HCT116 (cell line): ENCODE measurements around the gene SCN3A. TPM values are rescaled to one million over a fixed set of nuclear protein-coding genes. Genes with fewer than 3 reads are reported as not detected.

ENCODE experiments used
- ATAC-seq: fragments of 200-7000 bp; cut with Tn5 transposase; 2 replicates; pipeline ENCODE4 v1.9.1; 2020; ENCODE audit warnings: mild to moderate bottlenecking, moderate library complexity
- Bru-seq: library from RNA; stranded (reverse); fragments of 400-500 nt; gene quantifications from one replicate; lab custom pipeline; 2021; lab: Mats Ljungman, UMichigan
- BruChase-seq, 2 experiments: library from RNA; stranded (reverse); fragments of 400-500 nt; gene quantifications; one replicate each; lab custom pipeline; 2021; lab: Mats Ljungman, UMichigan
- BruUV-seq: library from RNA; stranded (reverse); fragments of 400-500 nt; replicated peaks from 2 replicates; lab custom pipeline; 2021; lab: Mats Ljungman, UMichigan
- CTCF ChIA-PET: fragments of 300-600 bp; sonication (Branson Sonifier 250); formaldehyde crosslinking; loops from one replicate; lab custom pipeline; 2021; ENCODE audit warnings: antibody characterized with exemption; lab: Charles Lee
- POLR2A ChIA-PET: fragments of 300-600, 350-600 bp; sonication (Branson Sonifier 250); formaldehyde crosslinking; loops from one replicate; lab custom pipeline; 2021; ENCODE audit warnings: antibody characterized with exemption; lab: Charles Lee
- RAD21 ChIA-PET, 2 experiments: fragments of 300-600 bp; sonication (Branson Sonifier 250); formaldehyde crosslinking; loops; one replicate each; lab custom pipeline; 2023; ENCODE audit warnings: low total read pairs in 2 of 2; ENCODE audit not compliant: uncharacterized antibody in 2 of 2, unreplicated experiment in 2 of 2, low non-redundant PET in 1 of 2; lab: Charles Lee
- DNase-seq: peaks from one replicate; pipeline ENCODE4 v3.0.0-alpha.2; 2010; ENCODE audit warnings: low read depth, low spot score
- H2AFZ ChIP-seq: fragments of 200-600 bp; shearing (Covaris generic), sonication (generic); 2 replicates; pipeline ENCODE4 v1.6.1; 2017; ENCODE audit warnings: low read depth, mixed run types, mixed read lengths, antibody characterized with exemption, low read length; ENCODE audit not compliant: poor library complexity, severe bottlenecking
- H3K27ac ChIP-seq: 2 replicates; pipeline ENCODE4 v1.5.1; 2012; ENCODE audit warnings: low read depth, low read length
- H3K27me3 ChIP-seq: fragments of 200-600 bp; sonication (generic); 2 replicates; pipeline ENCODE4 v1.6.1; 2016; ENCODE audit warnings: mixed run types, low read length, mixed read lengths; ENCODE audit not compliant: insufficient read depth
- H3K36me3 ChIP-seq, 2 experiments: fragments of 200-500 bp in 1 of 2; fragments of 200-600 bp in 1 of 2; sonication (Bioruptor generic) in 1 of 2; sonication (generic) in 1 of 2; 2 replicates each; pipeline versions ENCODE4 v1.5.1 to v1.6.1; 2014 to 2016; ENCODE audit warnings: low read length in 2 of 2, inconsistent platforms in 1 of 2, mixed read lengths in 1 of 2, mixed run types in 1 of 2; ENCODE audit not compliant: insufficient read depth in 2 of 2, control insufficient read depth in 1 of 2
- H3K4me1 ChIP-seq, 2 experiments: fragments of 200-600 bp in 1 of 2; sonication (generic) in 1 of 2; 2 replicates each; pipeline versions ENCODE4 v1.5.1 to v1.6.1; 2012 to 2017; ENCODE audit warnings: low read length in 2 of 2, inconsistent platforms in 1 of 2, mild to moderate bottlenecking in 1 of 2, mixed read lengths in 1 of 2, mixed run types in 1 of 2, moderate library complexity in 1 of 2; ENCODE audit not compliant: insufficient read depth in 2 of 2, control insufficient read depth in 1 of 2
- H3K4me2 ChIP-seq: fragments of 200-600 bp; sonication (generic); 2 replicates; pipeline ENCODE4 v1.6.1; 2017; ENCODE audit warnings: mixed run types, low read length, mixed read lengths
- H3K4me3 ChIP-seq, 2 experiments: fragments of 200-600 bp in 1 of 2; sonication (generic) in 1 of 2; replicated peaks in 1 of 2; 2 replicates each; pipeline ENCODE4 v1.5.1; 2011 to 2016; ENCODE audit warnings: low read length in 2 of 2, control low read depth in 1 of 2, low read depth in 1 of 2, mild to moderate bottlenecking in 1 of 2, mixed read lengths in 1 of 2, mixed run types in 1 of 2
- H3K79me2 ChIP-seq: fragments of 200-600 bp; sonication (generic); 2 replicates; pipeline ENCODE4 v1.6.1; 2017; ENCODE audit warnings: mild to moderate bottlenecking, mixed run types, low read length, moderate library complexity, mixed read lengths; ENCODE audit not compliant: insufficient read depth
- H3K9ac ChIP-seq: fragments of 200-600 bp; sonication (generic); 2 replicates; pipeline ENCODE4 v1.6.1; 2016; ENCODE audit warnings: low read length, mixed read lengths
- H3K9me2 ChIP-seq: fragments of 200-600 bp; sonication (generic), shearing (Covaris generic); 2 replicates; pipeline ENCODE4 v1.6.1; 2017; ENCODE audit warnings: mixed run types, mild to moderate bottlenecking, moderate library complexity; ENCODE audit not compliant: insufficient read depth
- H3K9me3 ChIP-seq, 2 experiments: fragments of 200-500 bp in 1 of 2; fragments of 200-600 bp in 1 of 2; sonication (Bioruptor generic) in 1 of 2; sonication (generic) in 1 of 2; 2 replicates each; pipeline ENCODE4 v1.6.1; 2014 to 2017; ENCODE audit warnings: low read length in 2 of 2, mixed read lengths in 2 of 2, inconsistent platforms in 1 of 2, low read depth in 1 of 2, mild to moderate bottlenecking in 1 of 2, mixed run types in 1 of 2, moderate library complexity in 1 of 2; ENCODE audit not compliant: control insufficient read depth in 1 of 2, insufficient read depth in 1 of 2
- H4K20me1 ChIP-seq: fragments of 200-600 bp; sonication (generic), shearing (Covaris generic); 2 replicates; pipeline ENCODE4 v1.6.1; 2017; ENCODE audit warnings: mixed run types, mild to moderate bottlenecking, moderate library complexity; ENCODE audit not compliant: insufficient read depth
- CEBPB ChIP-seq: IDR thresholded peaks from 2 replicates; pipeline ENCODE4 v1.6.1; 2012; ENCODE audit warnings: low read depth
- ELF1 ChIP-seq: IDR thresholded peaks from 2 replicates; pipeline ENCODE4 v1.6.1; 2012; ENCODE audit warnings: low read depth, borderline replicate concordance
- EZH2 ChIP-seq: fragments of 200-600 bp; sonication (generic); IDR thresholded peaks from 2 replicates; pipeline ENCODE4 v1.6.1; 2017; ENCODE audit warnings: antibody characterized with exemption, mixed run types
- FOSL1 ChIP-seq: IDR thresholded peaks from 2 replicates; pipeline ENCODE4 v1.6.1; 2012; ENCODE audit warnings: low read depth
- POLR2A ChIP-seq: IDR thresholded peaks from 2 replicates; pipeline ENCODE4 v1.7.0; 2011; ENCODE audit warnings: borderline replicate concordance; ENCODE audit not compliant: insufficient read depth, insufficient read length; ENCODE audit errors: extremely low read depth
- POLR2AphosphoS5 ChIP-seq: IDR thresholded peaks from 2 replicates; pipeline ENCODE4 v1.6.1; 2011; ENCODE audit warnings: mild to moderate bottlenecking, low read depth, low read length, moderate library complexity
- RAD21 ChIP-seq: IDR thresholded peaks from 2 replicates; pipeline ENCODE4 v1.6.1; 2012; ENCODE audit warnings: low read depth, mild to moderate bottlenecking
- ZNF274 ChIP-seq: fragments of 200-500 bp; sonication (Bioruptor generic); IDR thresholded peaks from 2 replicates; pipeline ENCODE4 v1.6.1; 2014; ENCODE audit warnings: mild to moderate bottlenecking, low read depth, low read length, inconsistent platforms
- intact Hi-C: fragments of 100-400 bp; cut with micrococcal nuclease; formaldehyde crosslinking; loops from 2 replicates; pipeline ENCODE4 v1.10.0; 2022
- long read RNA-seq: library from polyadenylated mRNA; unstranded; transcript quantifications from one replicate; pipeline ENCODE4 v2.0.0, GENCODE V29; 2021; ENCODE audit not compliant: unreplicated experiment
- polyA plus RNA-seq: library from polyadenylated mRNA; unstranded; fragments of >200 nt; gene quantifications from 2 replicates; pipeline ENCODE4 v1.2.1, GENCODE V29; 2012; ENCODE audit warnings: missing spikeins
- total RNA-seq: library from RNA; stranded (reverse); gene quantifications from one replicate; pipeline ENCODE4 v1.2.1, GENCODE V29; 2021; ENCODE audit not compliant: unreplicated experiment
- TF ChIP-seq, protein P1 (sequence below): IDR thresholded peaks from 2 replicates; pipeline ENCODE4 v1.6.1; 2012
- TF ChIP-seq, protein P2 (sequence below): IDR thresholded peaks from 2 replicates; pipeline ENCODE4 v1.6.1; 2012
- TF ChIP-seq, protein P3 (sequence below), 3 experiments: fragments of 200-600 bp in 1 of 3; sonication (generic) in 1 of 3; IDR thresholded peaks in 2 of 3; conservative IDR thresholded peaks in 1 of 3; 2 replicates each; pipeline ENCODE4 v1.5.1; 2012 to 2017; ENCODE audit warnings: low read depth in 2 of 3, low read length in 2 of 3, antibody characterized with exemption in 1 of 3, borderline replicate concordance in 1 of 3, control low read depth in 1 of 3, mild to moderate bottlenecking in 1 of 3, mixed read lengths in 1 of 3, mixed run types in 1 of 3, moderate library complexity in 1 of 3; ENCODE audit not compliant: insufficient read depth in 1 of 3

The SCN3A gene
- total RNA-seq (not detected), Bru-seq, nascent RNA (percentile 1 among the genes with signal in this experiment), BruChase-seq, experiment 1, labeled RNA remaining after a 6-hour chase (not detected), BruChase-seq, experiment 2, labeled RNA remaining after a 2-hour chase (not detected)
- 0.34 TPM in 1 of 2 replicates, not detected in the other for polyA plus RNA-seq
- long read RNA-seq: 0 reads

DNA sequence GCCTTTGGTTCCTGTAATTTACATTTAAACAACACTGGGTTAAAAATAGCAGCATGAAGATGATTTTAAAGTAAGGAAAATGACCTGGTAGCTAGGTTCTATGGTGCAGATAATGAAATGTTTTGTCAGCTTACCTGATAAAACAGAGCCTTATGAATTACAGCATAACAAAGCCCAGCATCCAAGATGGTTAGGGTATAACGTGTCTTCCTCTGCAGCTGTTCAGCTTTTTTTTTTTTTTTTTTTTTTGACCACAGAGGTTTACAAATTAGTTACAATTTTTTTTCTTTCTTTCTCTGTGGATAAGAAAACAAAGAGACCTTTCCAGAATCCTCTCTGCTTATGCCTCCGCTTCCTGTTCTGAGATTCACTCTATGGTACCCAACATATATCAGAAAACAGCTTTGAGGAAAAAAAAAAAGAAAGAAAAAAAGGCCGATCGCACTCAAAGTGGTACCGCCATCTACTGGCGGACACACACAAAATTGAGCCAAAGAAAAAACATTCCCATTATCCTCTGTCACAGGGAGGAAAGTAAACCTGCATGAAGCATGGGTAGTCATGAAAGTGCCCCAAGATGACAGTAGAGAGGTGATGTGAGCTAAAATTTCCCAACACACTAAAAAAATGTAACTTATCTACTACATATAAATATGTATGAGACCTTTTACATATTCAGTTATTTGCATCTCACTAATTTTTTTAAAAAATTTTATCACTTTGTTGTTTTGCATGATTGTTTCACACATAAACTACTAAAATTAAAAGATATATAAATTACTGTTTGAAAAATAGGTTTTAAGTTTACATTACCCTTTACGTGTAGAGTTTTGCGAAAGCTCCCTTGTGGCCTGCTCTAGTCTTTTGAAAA, at the start of gene SCN3A:
Gene SCN3A (minus strand): TSS at position 362 of the 871 bp plus-strand sequence. CDS start 27,656 bp downstream, outside the sequence.
- intact Hi-C loops: loop anchor here (2.0 to 5.0 kb wide), 3 partner anchors 187 to 467 kb away; no protein-coding TSS in a partner anchor
- Histone ChIP-seq H3K9me2 (no peaks in the 10 kb centered on the region), H3K36me3 (no peaks in the 10 kb centered on the region), H3K79me2 (no peaks in the 10 kb centered on the region), H3K9me3 (no peaks in the 10 kb centered on the region), H3K4me2 (no peak within 1 kb of the TSS), H3K4me3 (no peak within 1 kb of the TSS), H2AFZ (peak within 1 kb of the TSS; percentile 53), H3K27ac (no peak within 1 kb of the TSS), H3K27me3 (peaks cover 36% of the 10 kb centered on the region), H3K4me1 (no peaks in the 10 kb centered on the region), H4K20me1 (no peaks in the 10 kb centered on the region), H3K9ac (no peak within 1 kb of the TSS)
- POLR2A ChIA-PET: interaction anchor here (0.6 kb wide), 1 partner anchor 21 kb away, joined by 3 read pairs; no protein-coding TSS in a partner anchor
- peak; percentile 24 for DNase-seq
- TF ChIP-seq, protein P1, sequence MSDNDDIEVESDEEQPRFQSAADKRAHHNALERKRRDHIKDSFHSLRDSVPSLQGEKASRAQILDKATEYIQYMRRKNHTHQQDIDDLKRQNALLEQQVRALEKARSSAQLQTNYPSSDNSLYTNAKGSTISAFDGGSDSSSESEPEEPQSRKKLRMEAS: no peak
- TF ChIP-seq, protein P2, sequence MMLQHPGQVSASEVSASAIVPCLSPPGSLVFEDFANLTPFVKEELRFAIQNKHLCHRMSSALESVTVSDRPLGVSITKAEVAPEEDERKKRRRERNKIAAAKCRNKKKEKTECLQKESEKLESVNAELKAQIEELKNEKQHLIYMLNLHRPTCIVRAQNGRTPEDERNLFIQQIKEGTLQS: no peak
- no peak for TF ChIP-seq EZH2
- TF ChIP-seq CEBPB: no peak
- no peak for TF ChIP-seq ZNF274
- no peak for TF ChIP-seq POLR2A
- no peak for TF ChIP-seq FOSL1
- no peak for TF ChIP-seq POLR2AphosphoS5
- TF ChIP-seq, protein P3, sequence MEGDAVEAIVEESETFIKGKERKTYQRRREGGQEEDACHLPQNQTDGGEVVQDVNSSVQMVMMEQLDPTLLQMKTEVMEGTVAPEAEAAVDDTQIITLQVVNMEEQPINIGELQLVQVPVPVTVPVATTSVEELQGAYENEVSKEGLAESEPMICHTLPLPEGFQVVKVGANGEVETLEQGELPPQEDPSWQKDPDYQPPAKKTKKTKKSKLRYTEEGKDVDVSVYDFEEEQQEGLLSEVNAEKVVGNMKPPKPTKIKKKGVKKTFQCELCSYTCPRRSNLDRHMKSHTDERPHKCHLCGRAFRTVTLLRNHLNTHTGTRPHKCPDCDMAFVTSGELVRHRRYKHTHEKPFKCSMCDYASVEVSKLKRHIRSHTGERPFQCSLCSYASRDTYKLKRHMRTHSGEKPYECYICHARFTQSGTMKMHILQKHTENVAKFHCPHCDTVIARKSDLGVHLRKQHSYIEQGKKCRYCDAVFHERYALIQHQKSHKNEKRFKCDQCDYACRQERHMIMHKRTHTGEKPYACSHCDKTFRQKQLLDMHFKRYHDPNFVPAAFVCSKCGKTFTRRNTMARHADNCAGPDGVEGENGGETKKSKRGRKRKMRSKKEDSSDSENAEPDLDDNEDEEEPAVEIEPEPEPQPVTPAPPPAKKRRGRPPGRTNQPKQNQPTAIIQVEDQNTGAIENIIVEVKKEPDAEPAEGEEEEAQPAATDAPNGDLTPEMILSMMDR (IDR thresholded peaks at IDR 0.05 in 2 of 3, conservative IDR thresholded peaks at IDR 0.05 in 1 of 3; ENCODE audit: borderline replicate concordance in 1 of 3, insufficient read depth in 1 of 3, low read depth in 2 of 3, low read length in 2 of 3): peak; percentile 66 to 78 (median 67); a peak in 5 of 6 replicates
- peak; percentile 65 for TF ChIP-seq RAD21
- no peak for TF ChIP-seq ELF1
- CTCF ChIA-PET: interaction anchor here (0.7 to 2.3 kb wide), 25 partner anchors 8 to 466 kb away, joined by 3 to 44 read pairs (median 3); partner anchors contain the start of gene SCN2A
- no TSS peak for BruUV-seq
- RAD21 ChIA-PET: interaction anchor here in 1 of 2 experiments (0.7 to 0.8 kb wide), 2 partner anchors 211 to 262 kb away, joined by 6 to 8 read pairs; no protein-coding TSS in a partner anchor
- peak; percentile 63; the same call in 1 of the 2 replicates for ATAC-seq
